Suprapubic skin (tissue), 4 donors: ENCODE results near the gene CDC14A. TPM values are rescaled to one million over a fixed set of nuclear protein-coding genes. Genes with fewer than 3 reads are reported as not detected.

Experiments
- DNase-seq, 2 donors: peaks; one replicate each; pipeline ENCODE4 v3.0.0-alpha.2; 2019; ENCODE audit warnings: low spot score in 2 of 2
- H3K27ac ChIP-seq: fragments of 200-600 bp; sonication (generic); one replicate; pipeline ENCODE4 v1.5.1; 2019
- H3K27me3 ChIP-seq: fragments of 200-600 bp; sonication (generic); one replicate; pipeline ENCODE4 v1.5.1; 2019
- H3K36me3 ChIP-seq: fragments of 200-600 bp; sonication (generic); one replicate; pipeline ENCODE4 v1.5.1; 2019
- H3K4me1 ChIP-seq: fragments of 200-600 bp; sonication (generic); one replicate; pipeline ENCODE4 v1.5.1; 2019
- H3K4me3 ChIP-seq: fragments of 200-600 bp; sonication (generic); one replicate; pipeline ENCODE4 v1.5.1; 2019; ENCODE audit warnings: mild to moderate bottlenecking
- H3K9me3 ChIP-seq: fragments of 200-600 bp; sonication (generic); one replicate; pipeline ENCODE4 v1.5.1; 2019
- EP300 ChIP-seq: sonication (generic); formaldehyde crosslinking; IDR thresholded peaks from one replicate; pipeline ENCODE4 v1.6.1; 2017; ENCODE audit warnings: antibody characterized with exemption
- POLR2A ChIP-seq, 2 donors: fragments of 450-650 bp; IDR thresholded peaks; one replicate each; pipeline ENCODE4 v1.6.1; 2017; ENCODE audit warnings: antibody characterized with exemption in 2 of 2, mild to moderate bottlenecking in 2 of 2, moderate library complexity in 2 of 2
- POLR2AphosphoS5 ChIP-seq, 3 donors: sonication (generic); formaldehyde crosslinking; IDR thresholded peaks; one replicate each; pipeline ENCODE4 v1.6.1; 2017; ENCODE audit warnings: antibody characterized with exemption in 3 of 3
- WGBS: methylation state at CpG from one replicate; pipeline ENCODE4 v1.1.5; 2018; 5-methylcytosine and 5-hydroxymethylcytosine counted together
- total RNA-seq, 4 donors: library from RNA; depleted of rRNA; stranded (reverse); fragments of >200 nt; gene quantifications; one replicate each; pipeline ENCODE4 v1.1.0, GENCODE V29; 2016
- TF ChIP-seq, protein P1 (sequence below), 2 donors: fragments of 200-600 bp in 1 of 2; fragments of 450-650 bp in 1 of 2; sonication (generic) in 1 of 2; IDR thresholded peaks; one replicate each; pipeline ENCODE4 v1.5.1; 2016 to 2019; ENCODE audit warnings: antibody characterized with exemption in 2 of 2, mild to moderate bottlenecking in 1 of 2, moderate library complexity in 1 of 2

CDC14A gene
- total RNA-seq, 4 donors from 2014 or later: 9.9 to 22.8 (median 17.5) TPM

DNA sequence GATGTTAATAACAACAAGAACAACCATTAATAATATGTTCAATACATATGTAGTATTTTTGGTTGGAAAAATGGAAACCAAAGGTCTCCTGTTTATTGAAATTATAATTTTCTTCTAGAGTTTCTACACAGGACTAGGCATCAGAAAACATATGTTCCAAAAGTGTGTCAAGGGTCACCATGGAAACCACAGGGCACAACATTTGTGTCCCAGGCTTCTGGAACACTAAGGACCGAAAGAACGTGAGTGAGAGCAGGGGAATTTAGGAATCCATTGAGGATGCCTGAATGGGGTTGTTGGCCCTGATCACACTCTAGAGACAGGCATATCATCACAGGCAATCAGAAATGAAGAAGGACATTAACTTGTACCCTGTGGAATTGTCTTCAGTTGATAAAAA lies 7.5 kb upstream of the CDC14A start:
- no peak overlapping the region for H3K27ac ChIP-seq
- no peaks in the 10 kb centered on the region for H3K4me1 ChIP-seq
- TF ChIP-seq POLR2A (IDR thresholded peaks at IDR 0.05): no peak
- H3K4me3 ChIP-seq: no peak overlapping the region
- H3K36me3 ChIP-seq: no peaks in the 10 kb centered on the region
- no peaks in the 10 kb centered on the region for H3K9me3 ChIP-seq
- 55% methylated on average over 2 of the region's 2 CpGs for WGBS
- no peaks in the 10 kb centered on the region for H3K27me3 ChIP-seq
- no peak for DNase-seq

DNA sequence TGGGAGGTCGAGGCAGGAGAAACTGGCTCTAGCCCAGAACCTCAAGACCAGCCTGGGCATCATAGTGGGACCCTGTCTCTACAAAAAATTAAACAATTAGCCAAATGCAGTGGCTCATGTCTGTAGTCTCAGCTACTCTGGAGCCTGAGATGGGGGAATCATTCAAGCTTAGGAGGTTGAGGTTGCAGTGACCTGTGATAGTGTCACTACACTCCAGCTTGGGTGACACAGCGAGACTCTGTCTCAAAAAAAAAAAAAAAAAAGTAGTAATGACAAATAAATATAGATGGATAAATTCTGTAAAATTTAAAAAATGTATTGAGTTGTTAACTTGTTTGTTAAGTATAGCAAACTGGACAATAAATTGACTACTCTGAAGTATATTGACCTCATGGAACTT lies 5.9 kb upstream of the CDC14A start:
- Histone ChIP-seq H3K36me3 (no peaks in the 10 kb centered on the region), H3K4me1 (no peaks in the 10 kb centered on the region), H3K27me3 (no peaks in the 10 kb centered on the region), H3K9me3 (no peaks in the 10 kb centered on the region), H3K27ac (no peak overlapping the region), H3K4me3 (no peak overlapping the region)
- no peak for TF ChIP-seq POLR2AphosphoS5 (IDR thresholded peaks at IDR 0.05)
- TF ChIP-seq, protein P1, sequence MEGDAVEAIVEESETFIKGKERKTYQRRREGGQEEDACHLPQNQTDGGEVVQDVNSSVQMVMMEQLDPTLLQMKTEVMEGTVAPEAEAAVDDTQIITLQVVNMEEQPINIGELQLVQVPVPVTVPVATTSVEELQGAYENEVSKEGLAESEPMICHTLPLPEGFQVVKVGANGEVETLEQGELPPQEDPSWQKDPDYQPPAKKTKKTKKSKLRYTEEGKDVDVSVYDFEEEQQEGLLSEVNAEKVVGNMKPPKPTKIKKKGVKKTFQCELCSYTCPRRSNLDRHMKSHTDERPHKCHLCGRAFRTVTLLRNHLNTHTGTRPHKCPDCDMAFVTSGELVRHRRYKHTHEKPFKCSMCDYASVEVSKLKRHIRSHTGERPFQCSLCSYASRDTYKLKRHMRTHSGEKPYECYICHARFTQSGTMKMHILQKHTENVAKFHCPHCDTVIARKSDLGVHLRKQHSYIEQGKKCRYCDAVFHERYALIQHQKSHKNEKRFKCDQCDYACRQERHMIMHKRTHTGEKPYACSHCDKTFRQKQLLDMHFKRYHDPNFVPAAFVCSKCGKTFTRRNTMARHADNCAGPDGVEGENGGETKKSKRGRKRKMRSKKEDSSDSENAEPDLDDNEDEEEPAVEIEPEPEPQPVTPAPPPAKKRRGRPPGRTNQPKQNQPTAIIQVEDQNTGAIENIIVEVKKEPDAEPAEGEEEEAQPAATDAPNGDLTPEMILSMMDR (IDR thresholded peaks at IDR 0.05): no peak
- TF ChIP-seq EP300: no peak
- no peak for TF ChIP-seq POLR2A (IDR thresholded peaks at IDR 0.05)
- no peak for DNase-seq
- 98% methylated on average over 2 of the region's 2 CpGs for WGBS

DNA sequence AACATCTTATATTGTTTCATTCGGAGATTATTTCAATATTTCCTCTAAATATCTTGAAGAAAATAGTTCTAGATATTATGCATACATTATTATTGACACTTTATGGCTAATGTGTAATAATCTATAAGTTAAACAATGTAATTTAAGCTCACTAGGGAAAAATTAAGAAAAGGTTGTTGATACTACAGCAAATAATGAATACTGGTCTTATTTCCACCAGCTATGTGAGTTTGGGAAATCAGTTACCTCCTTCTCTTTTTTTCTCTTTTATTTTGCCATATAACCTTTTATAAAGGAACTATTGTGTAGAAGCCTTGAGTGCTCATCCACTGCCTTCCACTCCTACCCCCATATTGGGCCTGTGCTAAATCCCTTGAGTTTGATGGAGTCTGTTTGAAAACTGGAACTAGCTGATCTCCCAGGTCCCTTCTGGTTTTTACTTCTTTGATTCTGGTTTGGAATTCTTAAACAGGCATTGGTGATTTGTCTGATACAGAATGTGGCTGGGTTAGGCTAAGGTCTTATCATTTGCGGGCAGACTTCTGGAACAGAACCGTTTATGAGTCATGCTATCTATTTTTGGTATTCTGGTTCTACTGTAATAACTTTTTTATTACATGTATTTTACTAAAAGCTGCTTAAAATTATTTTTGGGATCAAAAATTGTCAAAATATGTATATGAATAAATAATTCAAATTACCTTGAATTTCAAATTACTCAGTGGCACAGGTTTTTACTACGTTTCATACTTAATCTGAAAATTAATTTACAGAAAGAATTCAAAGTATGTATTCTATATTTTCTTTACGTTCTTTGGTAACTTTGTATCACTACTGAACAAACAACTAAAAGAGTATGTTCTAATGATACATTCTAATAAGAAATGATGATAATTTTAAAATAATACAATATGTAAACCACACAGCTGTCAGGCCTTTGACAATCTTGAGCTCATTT lies 5.0 kb upstream of the CDC14A start:
- Histone ChIP-seq H3K36me3 (no peaks in the 10 kb centered on the region), H3K9me3 (no peaks in the 10 kb centered on the region), H3K4me1 (no peaks in the 10 kb centered on the region), H3K27ac (no peak overlapping the region), H3K4me3 (no peak overlapping the region), H3K27me3 (no peaks in the 10 kb centered on the region)
- TF ChIP-seq POLR2AphosphoS5 (IDR thresholded peaks at IDR 0.05): no peak
- TF ChIP-seq POLR2A (IDR thresholded peaks at IDR 0.05): no peak
- no peak for TF ChIP-seq EP300
- TF ChIP-seq, protein P1 (IDR thresholded peaks at IDR 0.05): no peak
- no peak for DNase-seq
- WGBS: 70% methylated on average over 5 of the region's 5 CpGs

DNA sequence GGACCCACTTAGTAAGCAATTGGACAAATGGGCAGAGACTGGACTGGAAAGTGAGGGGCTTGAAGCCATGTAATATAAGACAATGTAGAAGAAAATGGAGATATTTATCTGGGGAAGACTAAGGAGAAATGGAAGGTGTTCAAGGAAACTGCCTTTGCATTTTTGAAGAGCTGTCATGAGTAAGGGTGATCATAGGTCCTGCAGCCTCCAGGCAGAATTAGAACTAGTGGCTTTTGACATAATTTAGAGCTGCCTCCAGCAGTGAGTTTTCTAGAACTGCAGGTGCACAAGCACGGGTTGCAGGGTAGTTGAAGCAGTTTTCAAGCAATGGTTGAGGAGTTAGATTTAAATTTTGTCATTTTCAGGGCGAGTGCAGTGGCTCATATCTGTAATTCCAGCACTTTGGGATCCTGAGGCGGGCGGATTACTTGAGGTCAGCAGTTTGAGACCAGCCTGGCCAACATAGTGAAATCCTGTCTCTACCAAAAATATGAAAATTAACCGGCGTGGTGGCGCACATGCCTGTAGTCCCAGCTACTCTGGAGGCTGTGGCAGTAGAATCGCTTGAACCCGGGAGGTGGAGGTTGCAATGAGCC lies 3.7 kb upstream of the CDC14A start:
- DNase-seq: no peak
- no peak overlapping the region for H3K4me3 ChIP-seq
- no peaks in the 10 kb centered on the region for H3K36me3 ChIP-seq
- H3K9me3 ChIP-seq: no peaks in the 10 kb centered on the region
- H3K27me3 ChIP-seq: no peaks in the 10 kb centered on the region
- WGBS: 91% methylated on average over 9 of the region's 9 CpGs
- peaks cover 8% of the 10 kb centered on the region for H3K4me1 ChIP-seq
- TF ChIP-seq POLR2A (IDR thresholded peaks at IDR 0.05) (no peak), EP300 (no peak), POLR2AphosphoS5 (IDR thresholded peaks at IDR 0.05) (no peak)
- TF ChIP-seq, protein P1 (IDR thresholded peaks at IDR 0.05): no peak
- H3K27ac ChIP-seq: no peak overlapping the region

DNA sequence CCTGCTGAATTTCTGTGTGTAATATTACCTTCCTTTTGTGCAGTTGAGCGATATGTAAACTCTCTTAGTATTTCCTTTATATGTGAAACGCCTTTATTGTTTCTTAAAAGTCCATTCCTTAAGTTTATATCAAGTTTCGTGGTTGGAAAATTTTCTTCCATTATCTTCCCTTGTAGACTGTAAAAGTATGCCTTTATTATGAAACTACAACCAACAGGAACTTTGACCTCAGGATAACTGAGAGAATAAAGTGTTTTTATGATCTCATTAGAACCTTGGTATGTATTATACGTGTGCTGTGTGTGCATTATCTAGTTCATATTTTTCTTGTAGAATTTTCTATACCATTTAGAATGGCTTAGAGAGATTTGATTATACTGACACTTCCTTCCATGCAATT lies 3.1 kb upstream of the CDC14A start:
- Histone ChIP-seq H3K27ac (no peak overlapping the region), H3K9me3 (no peaks in the 10 kb centered on the region), H3K27me3 (no peaks in the 10 kb centered on the region), H3K36me3 (no peaks in the 10 kb centered on the region), H3K4me3 (no peak overlapping the region), H3K4me1 (peaks cover 14% of the 10 kb centered on the region)
- TF ChIP-seq, protein P1 (IDR thresholded peaks at IDR 0.05): no peak
- no peak for TF ChIP-seq POLR2A (IDR thresholded peaks at IDR 0.05)
- TF ChIP-seq POLR2AphosphoS5 (IDR thresholded peaks at IDR 0.05): no peak
- no peak for TF ChIP-seq EP300
- DNase-seq: no peak
- 86% methylated on average over 4 of the region's 4 CpGs for WGBS
